EH (cell line): ENCODE measurements around the gene CCZ1B.
A peak's percentile ranks its signal among the peaks of the same experiment; 100 is the strongest.
"Not testable (repeated sequence)": the region's sequence is repeated elsewhere in the genome, so short reads cannot be mapped to it uniquely, and the experiment has no call there.

ENCODE experiments used
- DNase-seq: peaks from one replicate; pipeline ENCODE4 v3.0.0-alpha.2; 2015; ENCODE audit warnings: low read depth

CCZ1B gene

GRCh38 chr7:6831018-6831725, 5.1 kb upstream of the CCZ1B start:
- no peak for DNase-seq

- DNase-seq, result peak; percentile 16
Measured at GRCh38 chr7:6830026-6830425, 4.0 kb upstream of the CCZ1B start.

GRCh38 chr7:6829616-6830015, 3.5 kb upstream of the CCZ1B start:
- not testable (repeated sequence) for DNase-seq

GRCh38 chr7:6827180-6827579, 1.1 kb upstream of the CCZ1B start:
- DNase-seq, result not testable (repeated sequence)

- DNase-seq, result not testable (repeated sequence)
Measured at GRCh38 chr7:6825236-6826125, 594 bp downstream of the CCZ1B start.

GRCh38 chr7:6821622-6822021, 4.5 kb downstream of the CCZ1B start:
- not testable (repeated sequence) for DNase-seq

GRCh38 chr7:6815470-6815869, 10.6 kb downstream of the CCZ1B start:
- DNase-seq, result not testable (repeated sequence)

- not testable (repeated sequence) for DNase-seq
Measured at GRCh38 chr7:6813011-6813410, 13.1 kb downstream of the CCZ1B start.

GRCh38 chr7:6807959-6808358, 18.1 kb downstream of the CCZ1B start:
- not testable (repeated sequence) for DNase-seq

GRCh38 chr7:6807393-6807918, 18.6 kb downstream of the CCZ1B start:
- DNase-seq, result not testable (repeated sequence)

GRCh38 chr7:6800331-6800730, 25.7 kb downstream of the CCZ1B start:
- not testable (repeated sequence) for DNase-seq

- not testable (repeated sequence) for DNase-seq
Measured at GRCh38 chr7:6799887-6800286, 26.2 kb downstream of the CCZ1B start.

- not testable (repeated sequence) for DNase-seq
Measured at GRCh38 chr7:6798047-6798446, 28.0 kb downstream of the CCZ1B start.

- DNase-seq, result not testable (repeated sequence)
Measured at GRCh38 chr7:6797218-6797617, 28.9 kb downstream of the CCZ1B start.

GRCh38 chr7:6794276-6794675, 31.8 kb downstream of the CCZ1B start:
- not testable (repeated sequence) for DNase-seq

GRCh38 chr7:6792113-6792872, 33.8 kb downstream of the CCZ1B start:
- peak; percentile 62 for DNase-seq

- DNase-seq, result not testable (repeated sequence)
Measured at GRCh38 chr7:6789353-6789752, 36.7 kb downstream of the CCZ1B start.

GRCh38 chr7:6781581-6781980, 44.5 kb downstream of the CCZ1B start:
- not testable (repeated sequence) for DNase-seq

- not testable (repeated sequence) for DNase-seq
Measured at GRCh38 chr7:6761186-6761585, 64.9 kb downstream of the CCZ1B start.

GRCh38 chr7:6753964-6754363, 72.1 kb downstream of the CCZ1B start, which contains the start of gene RSPH10B2:
Gene RSPH10B2 (plus strand): TSS chr7:6754103. CDS start chr7:6757678, 3,575 bp downstream.
- DNase-seq, result not testable (repeated sequence)

GRCh38 chr7:6750173-6750572, 75.9 kb downstream of the CCZ1B start:
- not testable (repeated sequence) for DNase-seq

GRCh38 chr7:6749335-6749734, 76.7 kb downstream of the CCZ1B start:
- not testable (repeated sequence) for DNase-seq
